ENCODE results near the gene OR8S1. TPM values are rescaled to one million over a fixed set of nuclear protein-coding genes. Genes with fewer than 3 reads are reported as not detected.
"Not testable (repeated sequence)": the region's sequence is repeated elsewhere in the genome, so short reads cannot be mapped to it uniquely, and the experiment has no call there.

Gene OR8S1
- total and polyA plus RNA-seq, 2 experiments from 2014 or later, result not detected

- Histone ChIP-seq H3K4me1 (ENCODE audit: insufficient read depth) (no peaks in the 10 kb centered on the region), H3K9me3 (ENCODE audit: low read depth) (no peaks in the 10 kb centered on the region), H3F3A (ENCODE audit: insufficient read depth) (no peaks in the 10 kb centered on the region), H2AFZ (no peak overlapping the region), H3K9me2 (ENCODE audit: insufficient read depth) (no peaks in the 10 kb centered on the region), H3K36me3 (ENCODE audit: low read depth) (no peaks in the 10 kb centered on the region), H3K9ac (no peak overlapping the region), H3K4me2 (ENCODE audit: unreplicated experiment) (no peak overlapping the region), H3K79me2 (ENCODE audit: insufficient read depth) (no peaks in the 10 kb centered on the region), H4K20me1 (ENCODE audit: insufficient read depth) (no peaks in the 10 kb centered on the region), H3K27me3 (replicated peaks; ENCODE audit: insufficient read depth) (0 out of 2 replicates have a peak, but pooled peaks cover 6% of the 10 kb centered on the region), H3K27ac (no peak overlapping the region), H3K4me3 (no peak overlapping the region)
- DNase-seq, result no peak
- no peak for TF ChIP-seq EZH2phosphoT487 (IDR thresholded peaks at IDR 0.05; ENCODE audit: insufficient read depth, low read depth)
- WGBS, 2 experiments (ENCODE audit: low coverage in 1 of 2, low lambda C conversion rate in 2 of 2, missing lambda C conversion rate in 2 of 2), result 34 to 46% methylated on average over 5 of the region's 5 CpGs
- in situ Hi-C loops (cut with MboI), result no loop called here
Measured at GRCh38 chr12:48486679-48487078, 38.8 kb upstream of the OR8S1 start.

GRCh38 chr12:48489012-48489411 is 36.4 kb upstream of the OR8S1 start:
- H4K20me1 ChIP-seq (ENCODE audit: insufficient read depth), result no peaks in the 10 kb centered on the region
- no peaks in the 10 kb centered on the region for H3F3A ChIP-seq (ENCODE audit: insufficient read depth)
- no peaks in the 10 kb centered on the region for H3K79me2 ChIP-seq (ENCODE audit: insufficient read depth)
- WGBS, 2 experiments (ENCODE audit: low coverage in 1 of 2, low lambda C conversion rate in 2 of 2, missing lambda C conversion rate in 2 of 2), result 58 to 60% methylated on average over 2 of the region's 2 CpGs
- 0 out of 2 replicates have a peak, but pooled peaks cover 6% of the 10 kb centered on the region for H3K27me3 ChIP-seq (replicated peaks; ENCODE audit: insufficient read depth)
- H3K9me3 ChIP-seq (ENCODE audit: low read depth), result no peaks in the 10 kb centered on the region
- no peak overlapping the region for H3K4me2 ChIP-seq (ENCODE audit: unreplicated experiment)
- H3K9ac ChIP-seq, result no peak overlapping the region
- no peak overlapping the region for H2AFZ ChIP-seq
- no peaks in the 10 kb centered on the region for H3K9me2 ChIP-seq (ENCODE audit: insufficient read depth)
- in situ Hi-C loops (cut with MboI), result no loop called here
- TF ChIP-seq EZH2 (IDR thresholded peaks at IDR 0.05; ENCODE audit: insufficient read depth, poor library complexity, severe bottlenecking), result no peak
- TF ChIP-seq EZH2phosphoT487 (IDR thresholded peaks at IDR 0.05; ENCODE audit: insufficient read depth, low read depth), result no peak
- no peaks in the 10 kb centered on the region for H3K4me1 ChIP-seq (ENCODE audit: insufficient read depth)
- no peak overlapping the region for H3K27ac ChIP-seq
- peak; percentile 28 for DNase-seq
- H3K4me3 ChIP-seq, result no peak overlapping the region
- H3K36me3 ChIP-seq (ENCODE audit: low read depth), result no peaks in the 10 kb centered on the region

- H3K9me3 ChIP-seq (ENCODE audit: low read depth); H3K4me3 ChIP-seq; H3K79me2 ChIP-seq (ENCODE audit: insufficient read depth); H3K36me3 ChIP-seq (ENCODE audit: low read depth); H2AFZ ChIP-seq; H3K9me2 ChIP-seq (ENCODE audit: insufficient read depth); H3F3A ChIP-seq (ENCODE audit: insufficient read depth); H3K4me2 ChIP-seq (ENCODE audit: unreplicated experiment); DNase-seq; H3K27ac ChIP-seq; H4K20me1 ChIP-seq (ENCODE audit: insufficient read depth); H3K4me1 ChIP-seq (ENCODE audit: insufficient read depth); in situ Hi-C loops (cut with MboI); H3K9ac ChIP-seq; H3K27me3 ChIP-seq (replicated peaks; ENCODE audit: insufficient read depth): not testable (repeated sequence)
- 44 to 45% methylated on average over 7 of the region's 7 CpGs for WGBS, 2 experiments (ENCODE audit: low coverage in 1 of 2, low lambda C conversion rate in 2 of 2, missing lambda C conversion rate in 2 of 2)
Measured at GRCh38 chr12:48489456-48489855, 36.0 kb upstream of the OR8S1 start.

GRCh38 chr12:48500281-48500680 is 25.2 kb upstream of the OR8S1 start:
- H3K9me2 ChIP-seq (ENCODE audit: insufficient read depth); H3K4me1 ChIP-seq (ENCODE audit: insufficient read depth); H3K36me3 ChIP-seq (ENCODE audit: low read depth); H3K27me3 ChIP-seq (replicated peaks; ENCODE audit: insufficient read depth); DNase-seq; H2AFZ ChIP-seq; H4K20me1 ChIP-seq (ENCODE audit: insufficient read depth); H3K9me3 ChIP-seq (ENCODE audit: low read depth); H3K4me3 ChIP-seq; H3K9ac ChIP-seq; H3K79me2 ChIP-seq (ENCODE audit: insufficient read depth); in situ Hi-C loops (cut with MboI); H3K27ac ChIP-seq; H3K4me2 ChIP-seq (ENCODE audit: unreplicated experiment); H3F3A ChIP-seq (ENCODE audit: insufficient read depth): not testable (repeated sequence)
- WGBS, 2 experiments (ENCODE audit: low coverage in 1 of 2, low lambda C conversion rate in 2 of 2, missing lambda C conversion rate in 2 of 2), result 73% methylated on average over 19 of the region's 32 CpGs; no CpG with 5 or more reads in 1 of the 2 experiments

GRCh38 chr12:48506836-48507235 is 18.6 kb upstream of the OR8S1 start:
- H3K9me3 ChIP-seq (ENCODE audit: low read depth); H3K4me1 ChIP-seq (ENCODE audit: insufficient read depth); H3K36me3 ChIP-seq (ENCODE audit: low read depth); H2AFZ ChIP-seq; H3K9ac ChIP-seq; DNase-seq; in situ Hi-C loops (cut with MboI); H3K27ac ChIP-seq; H4K20me1 ChIP-seq (ENCODE audit: insufficient read depth); H3K4me3 ChIP-seq; H3K27me3 ChIP-seq (replicated peaks; ENCODE audit: insufficient read depth); H3K9me2 ChIP-seq (ENCODE audit: insufficient read depth); H3F3A ChIP-seq (ENCODE audit: insufficient read depth); H3K79me2 ChIP-seq (ENCODE audit: insufficient read depth); H3K4me2 ChIP-seq (ENCODE audit: unreplicated experiment): not testable (repeated sequence)
- WGBS, 2 experiments (ENCODE audit: low coverage in 1 of 2, low lambda C conversion rate in 2 of 2, missing lambda C conversion rate in 2 of 2), result 0% methylated on average over 2 of the region's 2 CpGs
